GM18526 (cell line): Measurements from ENCODE around the gene ARID1A.

ENCODE experiments used
- POLR2A ChIP-seq: IDR thresholded peaks from 3 replicates; pipeline ENCODE4 v1.6.1; 2011; ENCODE audit not compliant: insufficient read length; ENCODE audit errors: extremely low read depth

The ARID1A gene

GRCh38 chr1:26740952-26741351, 45.1 kb downstream of the ARID1A start:
- no peak for TF ChIP-seq POLR2A

- TF ChIP-seq POLR2A: no peak
Measured at GRCh38 chr1:26743426-26744059, 47.7 kb downstream of the ARID1A start.

- TF ChIP-seq POLR2A: peak; percentile 38
Measured at GRCh38 chr1:26744075-26744959, 48.5 kb downstream of the ARID1A start.

GRCh38 chr1:26745191-26745590, 49.4 kb downstream of the ARID1A start:
- no peak for TF ChIP-seq POLR2A

- no peak for TF ChIP-seq POLR2A
Measured at GRCh38 chr1:26747048-26747447, 51.2 kb downstream of the ARID1A start.

- no peak for TF ChIP-seq POLR2A
Measured at GRCh38 chr1:26748351-26748750, 52.5 kb downstream of the ARID1A start.

- TF ChIP-seq POLR2A: no peak
Measured at GRCh38 chr1:26749458-26749857, 53.6 kb downstream of the ARID1A start.

- no peak for TF ChIP-seq POLR2A
Measured at GRCh38 chr1:26750428-26750827, 54.6 kb downstream of the ARID1A start.

GRCh38 chr1:26752519-26752918, 56.7 kb downstream of the ARID1A start:
- no peak for TF ChIP-seq POLR2A

GRCh38 chr1:26754086-26754874, 58.5 kb downstream of the ARID1A start:
- TF ChIP-seq POLR2A: no peak

- TF ChIP-seq POLR2A: no peak
Measured at GRCh38 chr1:26758358-26758757, 62.5 kb downstream of the ARID1A start.

- no peak for TF ChIP-seq POLR2A
Measured at GRCh38 chr1:26759531-26759930, 63.7 kb downstream of the ARID1A start.

- no peak for TF ChIP-seq POLR2A
Measured at GRCh38 chr1:26761217-26761616, 65.4 kb downstream of the ARID1A start.

- no peak for TF ChIP-seq POLR2A
Measured at GRCh38 chr1:26767714-26768113, 71.9 kb downstream of the ARID1A start.

- no peak for TF ChIP-seq POLR2A
Measured at GRCh38 chr1:26768755-26769154, 72.9 kb downstream of the ARID1A start.

- no peak for TF ChIP-seq POLR2A
Measured at GRCh38 chr1:26771285-26771642, 75.4 kb downstream of the ARID1A start.
